ENCODE results near the gene SLC2A13.

GRCh38 chr12:40054555-40055227, 51.2 kb downstream of the SLC2A13 start:
- TF ChIP-seq, protein P1, sequence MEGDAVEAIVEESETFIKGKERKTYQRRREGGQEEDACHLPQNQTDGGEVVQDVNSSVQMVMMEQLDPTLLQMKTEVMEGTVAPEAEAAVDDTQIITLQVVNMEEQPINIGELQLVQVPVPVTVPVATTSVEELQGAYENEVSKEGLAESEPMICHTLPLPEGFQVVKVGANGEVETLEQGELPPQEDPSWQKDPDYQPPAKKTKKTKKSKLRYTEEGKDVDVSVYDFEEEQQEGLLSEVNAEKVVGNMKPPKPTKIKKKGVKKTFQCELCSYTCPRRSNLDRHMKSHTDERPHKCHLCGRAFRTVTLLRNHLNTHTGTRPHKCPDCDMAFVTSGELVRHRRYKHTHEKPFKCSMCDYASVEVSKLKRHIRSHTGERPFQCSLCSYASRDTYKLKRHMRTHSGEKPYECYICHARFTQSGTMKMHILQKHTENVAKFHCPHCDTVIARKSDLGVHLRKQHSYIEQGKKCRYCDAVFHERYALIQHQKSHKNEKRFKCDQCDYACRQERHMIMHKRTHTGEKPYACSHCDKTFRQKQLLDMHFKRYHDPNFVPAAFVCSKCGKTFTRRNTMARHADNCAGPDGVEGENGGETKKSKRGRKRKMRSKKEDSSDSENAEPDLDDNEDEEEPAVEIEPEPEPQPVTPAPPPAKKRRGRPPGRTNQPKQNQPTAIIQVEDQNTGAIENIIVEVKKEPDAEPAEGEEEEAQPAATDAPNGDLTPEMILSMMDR (IDR thresholded peaks at IDR 0.05), result no peak
- no peak for TF ChIP-seq POLR2A (IDR thresholded peaks at IDR 0.05)

Data from upper lobe of left lung (tissue), 4 donors.